Heart left ventricle (tissue), 13 donors: ENCODE results near the gene VAMP2.

Source experiments
- POLR2A ChIP-seq, 2 donors: fragments of 450-650 bp; IDR thresholded peaks; one replicate each; pipeline ENCODE4 v1.6.1; 2017; ENCODE audit warnings: antibody characterized with exemption in 2 of 2, mild to moderate bottlenecking in 2 of 2, moderate library complexity in 2 of 2
- TF ChIP-seq, protein P1 (sequence below), 12 donors: fragments of 200-600 bp; sonication (generic) in 4 of 12; IDR thresholded peaks; one replicate each; pipeline versions ENCODE4 v1.5.0 to v1.8.0; 2018 to 2022; ENCODE audit warnings: antibody characterized with exemption in 12 of 12, mild to moderate bottlenecking in 5 of 12
- donor health status: ischemic (EF 13 %, LVEDD 7.1; RV severe dilation, severe dysfunction).
- donor health status: DM: no; HTN: yes; CAD: no.
- donor health status: DM: no; HTN: no; CAD: no.
- donor health status: ischemic (EF 25% LVEDD 6.9; RV normal size, moderate dysfunction).
- donor health status: ischemic (EF 25% LVEDD 5.7; RV mildly dilated, moderate dysfunction).
- donor health status: ischemic (EF 35%, LVEDD 5.7; RV mildly dilated, moderate dysfunction).
- donor health status: nonischemic (EF 11% LVEDD 7.7; RV severe dilation, severe dysfunction).
- donor health status: DM: yes; HTN: yes; CAD: no.
- donor health status: PGD.
- donor health status: ischemic (EF 29% LVEDD 5.4; RV normal size, mild dysfunction).
- donor health status: nonischemic (EF 23%, LVEDD 6.1; RV moderate dilation, normal function).

DNA sequence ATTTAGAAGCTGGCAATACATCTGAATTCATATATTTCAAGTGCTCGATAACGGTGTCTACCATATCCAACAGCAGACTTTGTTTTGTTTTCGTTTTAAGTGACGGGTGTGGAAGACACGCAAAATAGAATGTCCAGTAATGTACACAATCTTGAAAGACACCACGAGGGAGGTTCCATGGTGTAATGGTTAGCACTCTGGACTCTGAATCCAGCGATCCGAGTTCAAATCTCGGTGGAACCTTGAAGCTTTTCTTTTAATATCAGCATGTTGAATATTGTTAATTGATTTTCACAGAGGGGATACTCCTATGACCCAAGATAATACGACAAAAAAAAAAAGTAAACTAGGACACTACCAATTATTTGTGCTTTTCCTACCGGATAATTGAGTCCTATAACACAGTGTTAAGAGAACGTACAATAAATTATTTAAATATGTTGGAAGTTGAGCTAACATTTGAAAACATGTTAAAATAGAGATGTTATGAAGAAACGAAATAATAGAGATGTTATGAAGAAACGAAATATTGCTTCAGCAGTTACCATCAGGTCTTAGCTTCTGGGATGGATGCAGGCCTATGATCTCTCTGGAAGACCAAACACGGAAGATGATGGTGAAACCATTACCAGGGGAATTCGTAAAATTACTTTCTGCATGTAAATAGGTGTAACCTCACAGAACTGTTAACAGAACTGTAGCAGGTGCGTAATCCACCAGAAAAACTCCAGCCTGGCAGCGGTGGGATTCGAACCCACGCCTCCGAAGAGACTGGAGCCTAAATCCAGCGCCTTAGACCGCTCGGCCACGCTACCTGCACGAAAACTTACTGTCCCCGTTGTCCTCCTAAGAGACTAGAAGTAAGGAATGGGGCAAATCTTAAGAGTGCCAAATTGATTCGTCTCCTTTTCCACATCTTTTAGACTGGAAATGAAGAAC, 42.9 kb downstream of the VAMP2 start:
- TF ChIP-seq POLR2A (IDR thresholded peaks at IDR 0.05), result no peak
- TF ChIP-seq, protein P1, sequence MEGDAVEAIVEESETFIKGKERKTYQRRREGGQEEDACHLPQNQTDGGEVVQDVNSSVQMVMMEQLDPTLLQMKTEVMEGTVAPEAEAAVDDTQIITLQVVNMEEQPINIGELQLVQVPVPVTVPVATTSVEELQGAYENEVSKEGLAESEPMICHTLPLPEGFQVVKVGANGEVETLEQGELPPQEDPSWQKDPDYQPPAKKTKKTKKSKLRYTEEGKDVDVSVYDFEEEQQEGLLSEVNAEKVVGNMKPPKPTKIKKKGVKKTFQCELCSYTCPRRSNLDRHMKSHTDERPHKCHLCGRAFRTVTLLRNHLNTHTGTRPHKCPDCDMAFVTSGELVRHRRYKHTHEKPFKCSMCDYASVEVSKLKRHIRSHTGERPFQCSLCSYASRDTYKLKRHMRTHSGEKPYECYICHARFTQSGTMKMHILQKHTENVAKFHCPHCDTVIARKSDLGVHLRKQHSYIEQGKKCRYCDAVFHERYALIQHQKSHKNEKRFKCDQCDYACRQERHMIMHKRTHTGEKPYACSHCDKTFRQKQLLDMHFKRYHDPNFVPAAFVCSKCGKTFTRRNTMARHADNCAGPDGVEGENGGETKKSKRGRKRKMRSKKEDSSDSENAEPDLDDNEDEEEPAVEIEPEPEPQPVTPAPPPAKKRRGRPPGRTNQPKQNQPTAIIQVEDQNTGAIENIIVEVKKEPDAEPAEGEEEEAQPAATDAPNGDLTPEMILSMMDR (IDR thresholded peaks at IDR 0.05), result no peak
